Activated T-cell treated with anti-CD3 and anti-CD28 coated beads, Interleukin-2, amount 50 U/mL, for 24 hours (primary cell): ENCODE measurements around the gene OMA1.

Experiments
- DNase-seq: peaks from one replicate; pipeline ENCODE4 v3.0.0-alpha.2; 2020
- H3K27ac Mint-ChIP-seq: 2 replicates; pipeline ENCODE4 v1.8.0; 2020; ENCODE audit warnings: mild to moderate bottlenecking, mixed read lengths
- H3K27me3 Mint-ChIP-seq: 2 replicates; pipeline ENCODE4 v1.8.0; 2020; ENCODE audit warnings: mixed read lengths
- H3K36me3 Mint-ChIP-seq: 2 replicates; pipeline ENCODE4 v1.8.0; 2020; ENCODE audit warnings: low read depth, mixed read lengths
- H3K4me1 Mint-ChIP-seq: 2 replicates; pipeline ENCODE4 v1.8.0; 2020; ENCODE audit warnings: low read depth, mixed read lengths
- H3K4me3 Mint-ChIP-seq: 2 replicates; pipeline ENCODE4 v1.8.0; 2020; ENCODE audit warnings: mild to moderate bottlenecking, moderate library complexity, mixed read lengths
- H3K9me3 Mint-ChIP-seq: 2 replicates; pipeline ENCODE4 v1.8.0; 2020; ENCODE audit warnings: mixed read lengths

Gene OMA1

GRCh38 chr1:58469016-58469415 lies 77.5 kb downstream of the OMA1 start:
- H3K9me3 Mint-ChIP-seq: no peaks in the 10 kb centered on the region
- H3K27me3 Mint-ChIP-seq: no peaks in the 10 kb centered on the region
- peaks cover 2% of the 10 kb centered on the region for H3K36me3 Mint-ChIP-seq
- no peak for DNase-seq
- H3K27ac Mint-ChIP-seq: no peak overlapping the region
- H3K4me1 Mint-ChIP-seq: no peaks in the 10 kb centered on the region
- H3K4me3 Mint-ChIP-seq: no peak overlapping the region

GRCh38 chr1:58468612-58469011 lies 77.9 kb downstream of the OMA1 start:
- Mint-ChIP-seq H3K27ac (no peak overlapping the region), H3K36me3 (peaks cover 2% of the 10 kb centered on the region), H3K9me3 (no peaks in the 10 kb centered on the region), H3K4me3 (no peak overlapping the region), H3K27me3 (no peaks in the 10 kb centered on the region), H3K4me1 (no peaks in the 10 kb centered on the region)
- no peak for DNase-seq

- no peaks in the 10 kb centered on the region for H3K27me3 Mint-ChIP-seq
- peaks cover 2% of the 10 kb centered on the region for H3K36me3 Mint-ChIP-seq
- no peak overlapping the region for H3K27ac Mint-ChIP-seq
- no peaks in the 10 kb centered on the region for H3K4me1 Mint-ChIP-seq
- no peak overlapping the region for H3K4me3 Mint-ChIP-seq
- no peaks in the 10 kb centered on the region for H3K9me3 Mint-ChIP-seq
- DNase-seq: no peak
These were observed 79.8 kb downstream of the OMA1 start for GRCh38 chr1:58466630-58467241.

- Mint-ChIP-seq H3K27ac (no peak overlapping the region), H3K4me1 (no peaks in the 10 kb centered on the region), H3K4me3 (no peak overlapping the region), H3K27me3 (no peaks in the 10 kb centered on the region), H3K9me3 (no peaks in the 10 kb centered on the region), H3K36me3 (peaks cover 2% of the 10 kb centered on the region)
- no peak for DNase-seq
These were observed 80.5 kb downstream of the OMA1 start for GRCh38 chr1:58465825-58466629.

GRCh38 chr1:58465176-58465575 lies 81.3 kb downstream of the OMA1 start:
- no peak for DNase-seq
- Mint-ChIP-seq H3K9me3 (no peaks in the 10 kb centered on the region), H3K36me3 (peaks cover 2% of the 10 kb centered on the region), H3K4me3 (no peak overlapping the region), H3K27me3 (no peaks in the 10 kb centered on the region), H3K4me1 (no peaks in the 10 kb centered on the region), H3K27ac (no peak overlapping the region)

- H3K27ac Mint-ChIP-seq: no peak overlapping the region
- H3K27me3 Mint-ChIP-seq: no peaks in the 10 kb centered on the region
- no peaks in the 10 kb centered on the region for H3K9me3 Mint-ChIP-seq
- H3K4me1 Mint-ChIP-seq: no peaks in the 10 kb centered on the region
- H3K4me3 Mint-ChIP-seq: no peak overlapping the region
- no peaks in the 10 kb centered on the region for H3K36me3 Mint-ChIP-seq
- no peak for DNase-seq
These were observed 86.1 kb downstream of the OMA1 start for GRCh38 chr1:58460469-58460868.

GRCh38 chr1:58459911-58460310 lies 86.6 kb downstream of the OMA1 start:
- Mint-ChIP-seq H3K27me3 (no peaks in the 10 kb centered on the region), H3K4me3 (no peak overlapping the region), H3K4me1 (no peaks in the 10 kb centered on the region), H3K36me3 (no peaks in the 10 kb centered on the region), H3K9me3 (no peaks in the 10 kb centered on the region), H3K27ac (no peak overlapping the region)
- no peak for DNase-seq

GRCh38 chr1:58457023-58457635 lies 89.4 kb downstream of the OMA1 start:
- Mint-ChIP-seq H3K4me3 (no peak overlapping the region), H3K4me1 (no peaks in the 10 kb centered on the region), H3K9me3 (no peaks in the 10 kb centered on the region), H3K27ac (no peak overlapping the region), H3K36me3 (no peaks in the 10 kb centered on the region), H3K27me3 (no peaks in the 10 kb centered on the region)
- no peak for DNase-seq

- no peak overlapping the region for H3K27ac Mint-ChIP-seq
- no peak overlapping the region for H3K4me3 Mint-ChIP-seq
- no peaks in the 10 kb centered on the region for H3K36me3 Mint-ChIP-seq
- no peaks in the 10 kb centered on the region for H3K27me3 Mint-ChIP-seq
- DNase-seq: no peak
- no peaks in the 10 kb centered on the region for H3K4me1 Mint-ChIP-seq
- H3K9me3 Mint-ChIP-seq: no peaks in the 10 kb centered on the region
These were observed 90.1 kb downstream of the OMA1 start for GRCh38 chr1:58456470-58456869.

GRCh38 chr1:58454807-58455206 lies 91.7 kb downstream of the OMA1 start:
- Mint-ChIP-seq H3K36me3 (no peaks in the 10 kb centered on the region), H3K27me3 (no peaks in the 10 kb centered on the region)

GRCh38 chr1:58454385-58454784 lies 92.1 kb downstream of the OMA1 start:
- Mint-ChIP-seq H3K36me3 (no peaks in the 10 kb centered on the region), H3K27me3 (no peaks in the 10 kb centered on the region), H3K9me3 (no peaks in the 10 kb centered on the region), H3K4me3 (no peak overlapping the region), H3K27ac (no peak overlapping the region), H3K4me1 (no peaks in the 10 kb centered on the region)
- no peak for DNase-seq

More at GRCh38 chr1:58454807-58455206, 91.7 kb downstream of the OMA1 start:
- Mint-ChIP-seq H3K27ac (no peak overlapping the region), H3K4me3 (no peak overlapping the region), H3K4me1 (no peaks in the 10 kb centered on the region), H3K9me3 (no peaks in the 10 kb centered on the region)
- DNase-seq: no peak

GRCh38 chr1:58451560-58452191 lies 94.8 kb downstream of the OMA1 start:
- no peak overlapping the region for H3K4me3 Mint-ChIP-seq
- no peaks in the 10 kb centered on the region for H3K4me1 Mint-ChIP-seq
- no peak overlapping the region for H3K27ac Mint-ChIP-seq
- H3K36me3 Mint-ChIP-seq: no peaks in the 10 kb centered on the region
- no peak for DNase-seq
- H3K27me3 Mint-ChIP-seq: no peaks in the 10 kb centered on the region
- no peaks in the 10 kb centered on the region for H3K9me3 Mint-ChIP-seq

GRCh38 chr1:58447886-58448285 lies 98.6 kb downstream of the OMA1 start:
- Mint-ChIP-seq H3K4me1 (no peaks in the 10 kb centered on the region), H3K27ac (no peak overlapping the region), H3K36me3 (no peaks in the 10 kb centered on the region), H3K4me3 (no peak overlapping the region), H3K27me3 (no peaks in the 10 kb centered on the region), H3K9me3 (no peaks in the 10 kb centered on the region)
- no peak for DNase-seq

- H3K36me3 Mint-ChIP-seq: no peaks in the 10 kb centered on the region
- H3K4me3 Mint-ChIP-seq: no peak overlapping the region
- no peaks in the 10 kb centered on the region for H3K27me3 Mint-ChIP-seq
- H3K27ac Mint-ChIP-seq: no peak overlapping the region
- no peaks in the 10 kb centered on the region for H3K4me1 Mint-ChIP-seq
- no peak for DNase-seq
- no peaks in the 10 kb centered on the region for H3K9me3 Mint-ChIP-seq
These were observed 99.5 kb downstream of the OMA1 start for GRCh38 chr1:58447042-58447441.

- Mint-ChIP-seq H3K36me3 (no peaks in the 10 kb centered on the region), H3K9me3 (no peaks in the 10 kb centered on the region), H3K27ac (no peak overlapping the region), H3K4me1 (no peaks in the 10 kb centered on the region), H3K27me3 (no peaks in the 10 kb centered on the region), H3K4me3 (no peak overlapping the region)
- no peak for DNase-seq
These were observed 100.2 kb downstream of the OMA1 start for GRCh38 chr1:58446368-58446767.
